ENCODE data around the gene TRAPPC11.

DNA sequence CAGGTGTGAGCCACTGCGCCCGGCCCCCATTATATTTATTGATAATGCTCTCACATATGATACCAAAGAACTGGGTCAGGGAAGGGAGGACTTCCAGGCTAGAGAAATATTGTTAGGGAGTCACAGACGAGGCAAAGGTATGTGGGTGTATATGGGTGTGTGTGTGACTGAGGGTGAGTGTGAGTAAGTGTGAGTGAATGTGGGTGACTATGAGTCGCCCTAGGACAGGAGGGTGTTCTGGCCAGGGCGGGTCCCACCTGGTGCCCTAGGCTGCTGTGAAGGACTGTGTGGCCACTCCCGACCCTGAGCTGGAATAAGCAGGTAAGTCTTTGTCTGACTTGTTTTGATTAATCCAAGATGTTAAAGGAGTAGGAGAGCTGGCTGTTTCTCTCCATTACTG is 34.5 kb upstream of the TRAPPC11 start:
- TF ChIP-seq, protein P1, sequence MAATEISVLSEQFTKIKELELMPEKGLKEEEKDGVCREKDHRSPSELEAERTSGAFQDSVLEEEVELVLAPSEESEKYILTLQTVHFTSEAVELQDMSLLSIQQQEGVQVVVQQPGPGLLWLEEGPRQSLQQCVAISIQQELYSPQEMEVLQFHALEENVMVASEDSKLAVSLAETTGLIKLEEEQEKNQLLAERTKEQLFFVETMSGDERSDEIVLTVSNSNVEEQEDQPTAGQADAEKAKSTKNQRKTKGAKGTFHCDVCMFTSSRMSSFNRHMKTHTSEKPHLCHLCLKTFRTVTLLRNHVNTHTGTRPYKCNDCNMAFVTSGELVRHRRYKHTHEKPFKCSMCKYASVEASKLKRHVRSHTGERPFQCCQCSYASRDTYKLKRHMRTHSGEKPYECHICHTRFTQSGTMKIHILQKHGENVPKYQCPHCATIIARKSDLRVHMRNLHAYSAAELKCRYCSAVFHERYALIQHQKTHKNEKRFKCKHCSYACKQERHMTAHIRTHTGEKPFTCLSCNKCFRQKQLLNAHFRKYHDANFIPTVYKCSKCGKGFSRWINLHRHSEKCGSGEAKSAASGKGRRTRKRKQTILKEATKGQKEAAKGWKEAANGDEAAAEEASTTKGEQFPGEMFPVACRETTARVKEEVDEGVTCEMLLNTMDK (IDR thresholded peaks at IDR 0.05; ENCODE audit: borderline replicate concordance, insufficient read depth, low read depth, low read length, poor library complexity, severe bottlenecking) = no peak
- TF ChIP-seq HEY1 (CRISPR knock-in tag; IDR thresholded peaks at IDR 0.05; ENCODE audit: borderline replicate concordance) (no peak), MAFF (IDR thresholded peaks at IDR 0.05; ENCODE audit: low read length) (no peak), POLR2A (conservative IDR thresholded peaks at IDR 0.05) (no peak), MTA2 (IDR thresholded peaks at IDR 0.05; ENCODE audit: low read depth) (no peak)
